Myocyte (in vitro differentiated cells): ENCODE results near the gene ABLIM2. TPM values are rescaled to one million over a fixed set of nuclear protein-coding genes. Genes with fewer than 3 reads are reported as not detected.
"Not testable (repeated sequence)": the region's sequence is repeated elsewhere in the genome, so short reads cannot be mapped to it uniquely, and the experiment has no call there.

Experiments
- DNase-seq: peaks from one replicate; pipeline ENCODE4 v3.0.0-alpha.2; 2012; ENCODE audit warnings: low read depth
- total RNA-seq: library from RNA; depleted of rRNA; stranded (reverse); fragments of >200 nt; gene quantifications from 2 replicates; pipeline ENCODE4 v1.2.3, GENCODE V29; 2014

The ABLIM2 gene
- total RNA-seq, 1 donor from 2014 or later: 4.0 TPM

DNA sequence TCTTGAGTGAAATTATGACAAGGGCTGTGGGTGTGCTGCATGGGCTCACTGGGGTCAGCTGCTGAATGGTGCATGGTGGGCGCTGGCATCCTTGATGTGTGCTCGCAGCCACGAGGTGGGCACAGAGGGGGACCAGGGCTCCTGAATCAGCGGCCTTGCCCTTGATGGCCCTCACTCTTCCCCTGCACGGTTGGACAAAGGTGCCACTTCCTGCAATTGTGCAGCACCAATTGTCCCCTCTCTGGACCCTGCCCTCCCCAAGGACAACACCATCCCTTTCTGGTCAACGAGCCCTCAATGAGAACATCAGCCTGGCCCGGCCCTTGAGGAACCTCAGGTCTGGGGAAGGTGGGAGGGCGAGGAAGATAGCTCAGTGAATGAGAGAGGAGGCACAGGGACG is 16.1 kb downstream of the ABLIM2 start:
- no peak for DNase-seq

DNA sequence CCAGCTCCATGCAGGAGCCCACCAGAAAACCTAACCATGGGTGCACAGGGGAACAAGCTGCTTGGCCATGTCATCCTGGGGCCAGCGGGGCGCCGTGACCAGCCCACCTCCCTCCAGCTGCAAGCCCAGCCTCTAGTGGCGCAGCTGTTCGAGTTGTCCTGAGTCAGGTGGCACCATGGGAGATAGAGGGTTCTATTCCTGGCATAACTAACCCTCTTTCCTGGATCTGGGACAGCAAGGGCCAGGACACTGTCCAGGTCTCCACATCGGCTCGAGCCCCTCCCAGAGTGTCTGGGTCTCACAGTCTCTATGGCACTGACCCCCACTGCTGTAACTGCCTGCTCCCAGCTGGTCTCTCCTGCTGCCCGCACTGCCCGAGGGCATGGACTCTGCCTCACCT is 16.7 kb downstream of the ABLIM2 start:
- peak; percentile 42 for DNase-seq

DNA sequence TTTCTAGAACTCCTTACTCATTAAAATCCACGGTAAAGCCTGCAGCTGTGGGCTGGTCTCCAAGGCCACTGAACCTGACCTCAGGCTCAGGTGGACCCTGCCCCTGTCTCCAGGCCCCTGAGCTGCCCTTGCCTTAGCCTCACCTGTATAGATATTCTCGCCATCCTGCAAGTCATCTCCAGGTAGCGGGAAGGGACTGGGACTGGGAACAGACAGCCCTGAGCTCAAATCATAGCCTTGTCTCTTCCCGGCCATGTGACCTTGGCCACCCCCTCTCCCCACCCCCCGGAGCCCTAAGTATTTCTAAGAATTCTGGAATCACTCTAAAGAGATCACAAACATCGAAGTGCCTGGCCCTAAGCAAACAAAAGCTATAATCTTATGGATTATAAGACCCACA is 17.7 kb downstream of the ABLIM2 start:
- DNase-seq: no peak

DNA sequence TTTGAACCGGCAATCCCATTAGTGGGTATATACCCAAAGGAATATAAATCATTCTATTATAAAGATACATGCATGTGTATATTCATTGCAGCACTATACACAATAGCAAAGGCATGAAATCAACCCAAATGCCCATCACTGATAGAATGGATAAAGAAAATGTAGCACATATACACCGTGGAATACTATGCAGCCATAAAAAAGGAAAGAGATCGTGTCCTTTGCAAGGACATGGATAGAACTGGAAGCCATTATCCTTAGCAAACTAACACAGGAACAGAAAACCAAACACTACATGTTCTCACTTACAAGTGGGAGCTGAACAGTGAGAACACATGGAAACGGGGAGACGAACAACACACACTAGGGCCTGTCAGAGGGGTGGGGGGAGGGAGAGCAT is 18.9 kb downstream of the ABLIM2 start:
- DNase-seq: not testable (repeated sequence)

DNA sequence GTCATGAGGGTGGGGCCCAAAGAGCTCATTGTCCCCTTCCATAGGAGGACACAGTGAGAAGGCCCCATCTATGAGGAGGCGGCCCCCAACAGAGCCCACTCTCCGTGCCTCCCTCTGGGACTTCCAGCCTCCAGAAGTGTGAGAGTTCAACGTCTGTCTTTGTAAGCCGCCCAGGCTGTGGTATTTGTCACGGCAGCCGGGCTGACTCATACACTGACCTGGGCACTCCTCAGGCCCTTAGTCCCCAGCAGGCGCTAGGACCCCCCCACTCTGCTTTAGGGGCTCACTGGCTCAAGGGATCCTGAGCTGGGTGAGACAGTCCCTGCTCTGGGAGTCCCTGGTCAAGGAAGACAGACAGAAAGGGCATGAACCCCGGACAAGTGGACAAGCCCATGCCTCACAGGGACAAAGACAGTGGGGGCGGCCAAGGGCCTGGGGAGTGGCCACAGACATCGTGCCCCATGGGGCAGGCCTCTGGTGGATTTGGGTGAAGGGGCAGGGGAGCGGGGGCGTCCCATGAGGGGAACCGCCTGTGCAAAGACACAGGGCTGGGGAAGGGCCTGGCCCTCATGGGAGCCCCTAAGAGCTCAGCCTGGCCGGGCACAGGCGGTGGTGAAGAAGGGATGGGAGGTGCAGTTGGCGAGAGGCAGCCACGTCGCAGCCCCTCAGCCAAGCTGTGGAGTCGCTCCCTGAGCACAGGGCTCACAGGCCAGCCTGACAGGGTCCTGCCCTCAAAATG is 21.5 kb downstream of the ABLIM2 start:
- DNase-seq: no peak

DNA sequence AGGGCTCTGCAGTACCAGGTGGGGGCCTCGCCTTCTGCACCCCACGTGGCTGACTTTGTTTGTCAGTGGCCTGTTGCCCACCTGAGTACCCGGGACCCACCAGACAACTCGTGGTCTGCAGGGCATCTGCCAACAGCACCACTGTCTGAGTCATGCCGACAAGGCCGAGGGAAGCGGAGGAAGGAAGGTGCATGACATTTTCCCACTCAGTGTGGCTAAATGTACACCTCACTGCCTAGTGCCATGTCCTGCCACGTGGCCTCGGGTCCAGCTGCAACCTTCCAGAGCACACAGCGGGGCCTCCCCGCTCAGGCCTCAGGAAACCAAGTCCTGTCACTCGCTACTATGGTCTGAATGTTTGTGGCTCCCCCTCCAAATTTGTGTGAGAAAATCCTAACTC is 22.1 kb downstream of the ABLIM2 start:
- DNase-seq: no peak

DNA sequence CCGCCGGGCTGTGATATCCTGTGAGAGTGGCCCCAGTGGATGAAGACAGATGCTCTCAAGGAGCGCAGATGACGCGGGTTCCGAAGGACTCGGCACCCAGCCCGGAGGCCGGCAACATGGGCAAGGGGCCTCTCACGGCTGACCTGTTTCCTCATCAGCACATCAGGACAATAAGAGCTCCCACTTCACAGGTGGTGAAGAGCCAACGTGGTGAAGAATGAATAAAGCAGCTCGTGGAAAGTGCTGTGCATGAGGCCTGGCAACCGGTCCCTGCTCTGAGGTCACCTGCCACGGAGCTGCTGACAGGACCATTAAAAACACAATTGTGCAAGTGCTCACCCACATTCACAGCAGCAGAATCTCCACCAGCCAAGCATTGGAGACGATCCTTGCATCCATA is 22.9 kb downstream of the ABLIM2 start:
- no peak for DNase-seq

DNA sequence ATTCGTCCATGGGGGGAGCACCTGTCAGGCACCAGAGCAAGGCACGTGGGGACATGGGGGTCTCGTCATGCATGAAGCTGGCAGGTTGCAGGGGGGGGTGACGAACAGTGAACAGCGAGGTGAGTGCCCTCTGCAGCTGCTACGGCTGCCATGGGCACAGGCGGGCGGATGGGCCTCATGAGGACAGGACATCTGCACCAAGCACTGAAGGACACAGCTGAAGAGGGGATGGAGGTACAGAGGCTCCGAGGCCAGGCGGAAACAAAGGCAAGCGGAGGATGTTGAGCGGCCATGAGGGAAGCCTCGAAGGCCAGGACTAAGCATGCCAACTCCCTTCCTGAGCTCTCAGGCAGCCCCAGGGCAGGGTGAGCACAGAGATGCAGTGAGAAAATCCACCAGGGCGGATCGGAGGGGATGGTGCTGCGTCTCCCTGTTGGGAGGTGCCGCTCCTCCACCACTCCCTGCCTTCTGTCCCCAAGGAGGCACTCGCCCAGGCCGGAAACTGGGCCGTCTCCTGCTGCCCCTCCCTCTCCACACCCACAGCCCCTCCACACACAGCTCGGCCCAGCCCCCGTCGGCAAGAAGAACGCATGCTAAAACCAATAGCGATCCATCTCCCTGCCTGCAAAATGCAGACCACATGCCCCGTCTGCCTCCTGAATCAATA is 24.6 kb downstream of the ABLIM2 start:
- DNase-seq: no peak

DNA sequence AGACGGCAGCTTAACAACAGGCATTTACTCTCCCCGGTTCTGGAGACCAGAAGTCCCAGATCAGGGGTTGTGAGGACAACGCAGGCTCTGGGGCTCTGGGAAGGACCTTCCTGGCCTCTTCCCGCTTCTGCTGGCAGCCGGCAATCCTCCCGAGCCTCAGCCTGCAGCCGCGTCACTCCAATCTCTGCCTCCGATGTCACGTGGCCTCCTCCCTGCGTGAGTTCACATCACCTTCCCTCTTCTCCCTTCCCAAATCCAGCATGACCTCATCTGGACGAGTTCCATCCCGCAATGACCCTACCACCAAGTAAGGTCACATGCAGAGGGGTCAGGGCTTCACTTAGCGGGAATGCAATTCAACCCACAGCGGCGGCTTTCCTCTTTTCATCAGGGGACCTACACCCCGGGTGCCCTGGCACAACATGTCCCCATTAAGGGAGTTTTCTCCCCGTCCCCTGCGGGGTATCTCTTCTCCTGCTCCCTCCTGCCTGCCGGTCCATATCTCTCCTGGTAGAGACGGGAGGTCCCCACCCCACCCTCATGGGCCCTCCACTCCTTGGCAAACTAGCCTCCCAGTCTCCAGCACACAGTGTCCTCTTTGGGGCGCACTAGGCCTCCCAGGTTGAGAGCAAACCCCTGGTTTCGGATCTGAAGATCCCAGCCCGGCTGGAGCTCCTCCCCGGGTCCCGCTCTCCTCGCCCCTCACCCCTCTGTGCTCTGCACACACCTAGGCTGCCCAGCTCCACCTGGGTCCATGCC is 25.5 kb downstream of the ABLIM2 start:
- no peak for DNase-seq

DNA sequence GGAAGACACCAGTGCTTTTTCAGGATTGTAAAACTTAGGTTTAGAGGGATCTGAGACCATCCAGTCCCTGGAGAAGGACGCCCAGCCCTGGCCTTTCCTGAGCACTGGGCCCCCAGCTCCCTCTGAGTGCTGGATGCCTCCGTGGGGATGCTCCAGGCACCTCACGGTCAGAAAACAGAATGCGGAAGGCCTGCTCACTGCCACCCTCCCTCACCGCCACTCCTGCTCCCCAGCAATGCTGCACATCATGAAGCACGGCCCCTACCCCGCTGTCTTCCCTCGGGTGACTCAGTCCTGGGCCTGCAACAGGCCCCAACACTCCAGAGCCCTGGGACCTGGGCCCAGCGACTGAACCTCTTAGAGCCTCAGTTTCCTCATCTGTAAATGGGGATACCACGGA is 26.2 kb downstream of the ABLIM2 start:
- no peak for DNase-seq

DNA sequence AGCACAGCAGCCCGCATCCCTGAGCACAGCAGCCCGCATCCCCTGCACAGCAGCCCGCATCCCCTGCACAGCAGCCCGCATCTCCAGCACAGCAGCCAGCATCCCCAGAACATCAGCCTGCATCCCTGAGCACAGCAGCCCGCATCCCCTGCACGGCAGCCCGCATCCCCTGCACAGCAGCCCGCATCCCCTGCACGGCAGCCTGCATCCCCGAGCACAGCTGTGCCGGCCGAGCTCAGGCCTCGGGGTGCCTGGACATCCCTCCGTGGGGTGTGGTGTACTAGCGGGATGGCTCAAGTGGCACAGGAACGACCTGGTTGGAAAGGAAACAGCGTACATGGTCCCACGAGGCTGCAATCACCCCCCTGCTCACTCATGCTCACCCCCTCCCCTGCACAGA is 26.8 kb downstream of the ABLIM2 start:
- no peak for DNase-seq

DNA sequence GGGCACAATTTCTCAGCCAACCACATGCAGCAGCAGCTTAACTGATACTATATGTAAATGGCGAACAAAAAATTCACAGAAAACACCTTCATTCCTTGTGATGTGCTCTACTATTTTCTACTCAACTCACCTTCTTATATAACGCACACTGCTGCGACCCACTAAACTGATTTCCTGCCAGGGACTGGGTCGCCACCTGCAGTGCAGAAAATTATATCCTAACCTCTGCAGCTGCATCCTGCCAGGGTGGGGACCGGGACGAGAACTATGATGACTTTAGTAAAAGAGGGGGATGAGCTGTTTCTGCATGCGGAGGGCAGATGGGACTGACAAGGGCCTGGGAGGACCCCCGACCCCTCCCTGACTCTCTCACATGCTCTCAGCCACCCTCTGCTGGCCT is 27.4 kb downstream of the ABLIM2 start:
- no peak for DNase-seq

DNA sequence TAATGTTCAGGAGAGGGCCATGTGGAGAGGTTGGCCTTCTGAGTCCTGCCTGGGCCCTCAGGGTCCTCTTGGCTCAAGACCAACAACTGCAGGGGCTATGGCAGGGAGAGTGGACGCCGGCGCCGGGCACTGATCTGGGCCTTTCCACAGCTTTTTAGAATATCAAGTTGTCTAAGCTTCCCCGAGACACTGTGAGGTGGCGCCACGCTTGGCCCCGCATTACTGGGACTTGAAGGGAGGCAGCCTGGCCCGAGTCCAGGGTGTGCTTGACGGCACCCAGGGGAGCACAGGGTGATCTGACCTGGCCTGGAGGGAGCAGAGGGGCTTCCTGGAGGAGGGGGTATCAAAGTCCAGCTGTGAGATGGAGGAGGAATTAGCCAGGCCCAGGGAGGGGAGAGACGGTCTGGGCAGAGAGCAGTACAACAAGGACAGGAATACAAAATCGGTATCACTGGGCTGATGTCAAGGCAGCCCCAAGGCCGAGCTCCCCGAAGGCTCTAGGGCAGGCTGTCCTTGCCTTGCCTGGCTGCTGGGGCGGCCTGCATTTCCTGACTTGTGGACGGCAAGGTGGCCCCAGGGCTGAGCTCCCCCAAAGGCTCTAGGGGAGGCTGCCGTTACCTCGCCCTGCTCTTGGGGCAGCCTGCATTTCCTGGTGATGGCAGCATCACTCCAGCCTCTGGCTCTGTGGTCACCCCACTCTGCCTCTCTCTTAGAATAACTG is 28.1 kb downstream of the ABLIM2 start:
- DNase-seq: no peak

DNA sequence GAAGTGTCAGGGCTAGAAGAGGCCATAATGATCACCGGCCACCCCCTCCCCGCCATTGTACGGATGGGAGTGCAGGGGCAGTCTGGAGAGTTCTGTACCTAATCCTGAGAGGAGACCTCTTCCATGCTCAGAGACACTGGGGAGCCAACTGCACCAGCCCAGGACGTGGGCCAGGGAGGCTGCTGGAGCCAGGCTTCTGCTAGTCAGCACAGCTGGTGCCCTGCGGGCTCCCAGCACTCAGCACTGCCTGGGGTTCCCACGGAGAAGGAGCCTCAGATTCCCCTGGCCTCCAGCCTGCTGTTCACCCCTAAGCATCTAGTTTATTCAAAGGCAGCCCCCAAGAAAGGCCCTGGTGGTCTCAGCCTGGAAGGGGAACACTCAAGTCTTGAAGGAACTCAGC is 28.8 kb downstream of the ABLIM2 start:
- peak; percentile 13 for DNase-seq

DNA sequence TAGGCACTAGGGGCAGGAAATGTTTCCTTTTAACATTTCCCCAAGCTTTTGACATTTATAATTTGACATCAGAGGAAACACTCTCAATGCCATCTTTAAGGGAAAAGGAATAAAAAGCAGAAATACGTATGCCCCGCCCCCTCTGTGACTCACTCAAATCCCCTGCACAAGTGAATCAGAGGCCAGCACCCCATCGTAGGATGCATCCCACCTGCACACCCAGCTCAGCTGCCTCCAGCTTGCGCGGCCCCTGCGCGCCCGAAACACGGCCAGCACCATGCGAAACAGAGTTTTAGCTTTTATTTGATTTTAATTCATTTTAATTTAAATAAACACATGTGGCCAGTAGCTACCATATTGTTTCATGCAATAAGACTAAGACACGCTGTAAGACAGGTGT is 29.5 kb downstream of the ABLIM2 start:
- no peak for DNase-seq

DNA sequence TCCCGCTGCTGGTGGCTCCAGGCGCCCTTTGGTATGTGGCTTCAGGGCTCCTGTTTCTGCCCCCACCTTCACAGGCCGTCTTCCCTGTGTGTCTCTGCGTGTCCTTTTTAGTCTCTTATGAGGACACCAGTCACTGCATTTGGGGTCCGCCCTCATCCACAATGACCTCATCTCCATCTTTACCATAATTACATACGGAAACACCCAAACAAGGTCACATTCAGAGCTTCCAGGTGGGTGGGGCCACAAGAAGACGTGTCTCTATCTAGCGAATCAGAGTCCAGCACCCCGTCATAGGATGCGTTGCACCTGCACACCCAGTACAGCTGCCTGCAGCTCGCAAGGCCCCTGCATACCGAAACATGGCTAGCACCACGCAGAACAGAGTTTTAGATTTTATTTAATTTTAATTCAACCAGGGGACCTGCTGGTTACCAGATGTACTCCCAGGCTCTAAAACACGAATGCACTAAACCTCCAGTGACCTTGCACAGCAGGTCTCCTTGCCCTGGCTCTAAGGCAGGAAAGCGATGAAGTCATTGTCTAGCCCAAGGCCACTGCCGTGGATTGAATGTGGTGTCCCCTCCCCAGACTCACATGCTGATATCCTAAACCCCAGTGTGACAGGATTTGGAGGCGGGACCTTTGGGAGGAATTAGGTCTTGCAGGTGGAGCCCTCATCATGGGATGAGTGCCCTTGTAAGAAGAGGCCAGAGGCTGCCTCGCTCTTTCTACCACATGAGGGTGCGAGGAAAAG is 30.3 kb downstream of the ABLIM2 start:
- DNase-seq: no peak

DNA sequence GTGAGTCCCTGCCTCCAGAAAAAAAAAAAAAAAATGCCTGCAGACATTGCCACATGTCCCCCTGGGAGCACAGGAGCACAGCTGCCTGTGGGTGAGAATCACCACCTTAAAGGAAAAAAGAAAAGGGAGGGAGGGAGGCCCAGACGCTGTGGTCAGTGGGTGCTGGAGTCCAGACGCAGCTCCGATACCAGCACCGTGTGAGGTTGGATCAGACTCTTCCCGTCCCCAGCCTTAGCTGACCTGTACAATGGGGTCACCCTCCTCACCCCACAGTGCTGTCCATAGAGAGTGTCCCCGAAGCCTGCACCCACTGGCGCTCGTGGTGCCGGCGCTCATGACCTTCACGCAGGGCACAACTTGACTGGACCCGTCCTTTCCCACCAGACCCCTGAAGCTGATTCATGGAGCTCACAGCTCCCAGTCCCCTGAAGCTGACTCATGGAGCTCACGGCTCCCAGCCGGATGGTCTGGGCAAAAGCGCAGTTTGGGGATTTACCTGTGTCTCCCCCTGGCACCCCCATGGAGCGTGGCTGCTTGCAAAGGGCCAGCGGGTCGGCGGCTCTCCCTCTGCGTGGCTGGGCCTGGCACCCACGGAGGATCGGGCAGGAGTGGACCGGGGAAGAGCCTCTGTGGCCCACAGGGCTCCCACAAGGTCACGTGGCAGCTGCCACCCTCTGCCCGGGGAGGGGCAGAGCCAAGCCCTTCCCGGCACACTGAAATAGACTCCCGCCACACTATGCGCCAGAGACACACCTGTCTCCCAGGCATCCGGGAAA is 31.4 kb downstream of the ABLIM2 start:
- DNase-seq: peak; percentile 57

DNA sequence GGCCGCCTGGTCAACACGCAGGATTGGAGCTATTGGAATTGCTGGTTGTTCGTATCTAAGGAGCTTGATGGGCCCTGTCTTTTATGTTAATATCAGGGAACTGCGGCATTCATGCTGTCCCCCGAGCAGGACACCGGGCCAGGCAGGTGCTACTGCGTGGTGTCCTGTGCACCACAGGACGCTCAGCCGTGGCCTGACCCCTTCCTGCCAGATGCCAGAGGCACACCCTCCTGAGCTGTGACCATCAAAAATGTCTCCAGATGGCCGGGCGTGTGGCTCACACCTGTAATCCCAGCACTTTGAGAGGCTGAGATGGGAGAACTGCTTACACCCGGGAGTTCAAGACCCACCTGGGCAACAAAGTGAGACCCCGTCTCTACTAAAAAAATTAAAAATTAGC is 32.1 kb downstream of the ABLIM2 start:
- DNase-seq: no peak

DNA sequence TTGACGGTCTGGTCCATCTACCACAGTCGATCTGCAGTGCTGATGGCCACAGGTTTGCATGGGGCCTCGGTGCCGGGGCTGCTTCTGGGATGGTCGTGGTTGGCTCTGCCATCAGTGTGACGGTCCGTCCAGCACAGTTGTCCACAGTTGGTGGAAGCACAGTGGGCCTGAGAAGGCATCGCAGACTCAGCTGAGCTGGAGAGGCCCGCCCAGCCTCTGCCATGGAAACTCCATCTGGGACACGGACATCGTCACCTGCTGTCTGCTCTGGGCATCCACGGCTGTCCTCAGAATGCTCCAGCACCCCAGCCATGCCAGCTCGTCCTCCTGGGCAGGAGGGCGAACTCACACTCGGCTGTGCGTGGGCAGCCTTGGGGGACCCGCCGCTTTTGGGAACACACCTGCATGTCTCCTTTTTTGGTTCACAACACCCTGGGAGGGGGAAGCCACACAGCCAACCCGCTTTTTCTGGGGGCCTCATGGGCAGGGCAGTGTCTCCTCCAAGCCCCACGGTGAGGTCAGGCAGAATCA is 33.0 kb downstream of the ABLIM2 start:
- DNase-seq: no peak

DNA sequence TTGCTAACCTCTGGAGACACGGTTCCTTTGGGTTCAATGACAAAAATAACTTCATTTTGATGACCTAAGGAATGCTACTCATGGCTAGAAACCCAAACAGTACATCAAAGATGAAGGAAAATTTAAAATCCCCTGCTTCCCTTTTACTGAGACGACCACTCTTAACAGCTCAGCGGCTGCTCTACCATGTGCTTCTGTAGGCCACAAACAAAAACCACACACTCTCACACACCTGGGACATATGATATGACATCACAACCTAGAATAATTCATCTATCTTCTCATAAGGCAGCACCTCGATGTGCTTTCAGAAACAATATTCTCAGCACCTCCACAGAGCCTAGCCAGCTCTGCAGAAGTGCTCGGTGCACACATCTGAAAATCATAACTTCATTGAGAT is 34.7 kb downstream of the ABLIM2 start:
- DNase-seq: no peak
